H1 (cell line): ENCODE measurements around the gene PCCA. TPM values are rescaled to one million over a fixed set of nuclear protein-coding genes. Genes with fewer than 3 reads are reported as not detected.

ENCODE experiments used
- CTCF ChIA-PET: fragments of 300-600 bp; sonication (Branson Sonifier 250); formaldehyde crosslinking; loops from one replicate; lab custom pipeline; 2021; ENCODE audit not compliant: partially characterized antibody; lab: Charles Lee
- POLR2A ChIA-PET: fragments of 300-600 bp; sonication (Branson Sonifier 250); formaldehyde crosslinking; loops from one replicate; lab custom pipeline; 2021; ENCODE audit warnings: inconsistent platforms; ENCODE audit not compliant: partially characterized antibody; lab: Charles Lee
- DNase-seq, 2 experiments: peaks; one replicate each; pipeline versions ENCODE4 v3.0.0 to v3.0.0-alpha.2; 2010 to 2022; ENCODE audit warnings: low spot score in 2 of 2, low read depth in 1 of 2, mixed read lengths in 1 of 2
- FAIRE-seq: peaks from 2 replicates; lab custom pipeline; 2011; peaks lifted over from hg19 to GRCh38; lab: Jason Lieb, UNC
- H2AFZ ChIP-seq: 2 replicates; pipeline ENCODE4 v1.8.1; 2012; ENCODE audit warnings: low read length, inconsistent platforms
- H2AK5ac ChIP-seq: 2 replicates; pipeline ENCODE4 v1.6.1; 2013; ENCODE audit warnings: low read depth, low read length
- H2BK120ac ChIP-seq: replicated peaks from 2 replicates; pipeline ENCODE3; 2013; ENCODE audit warnings: low read depth, low read length, inconsistent platforms
- H2BK12ac ChIP-seq: 2 replicates; pipeline ENCODE4 v1.6.1; 2013; ENCODE audit warnings: low read depth, low read length
- H2BK15ac ChIP-seq: 2 replicates; pipeline ENCODE4 v1.6.1; 2013; ENCODE audit warnings: low read length
- H2BK20ac ChIP-seq: 2 replicates; pipeline ENCODE4 v1.6.1; 2013; ENCODE audit warnings: low read length
- H2BK5ac ChIP-seq: 2 replicates; pipeline ENCODE4 v1.6.1; 2013; ENCODE audit warnings: low read depth, low read length
- H3K14ac ChIP-seq: 2 replicates; pipeline ENCODE4 v1.6.1; 2013; ENCODE audit warnings: inconsistent platforms; ENCODE audit not compliant: insufficient read length
- H3K18ac ChIP-seq: 2 replicates; pipeline ENCODE4 v1.6.1; 2013; ENCODE audit warnings: low read length; ENCODE audit errors: extremely low read depth
- H3K23ac ChIP-seq: 2 replicates; pipeline ENCODE4 v1.6.1; 2013; ENCODE audit warnings: inconsistent platforms; ENCODE audit not compliant: insufficient read length
- H3K23me2 ChIP-seq: 2 replicates; pipeline ENCODE4 v1.6.1; 2013; ENCODE audit warnings: low read depth, low read length
- H3K27ac ChIP-seq: 2 replicates; pipeline ENCODE4 v1.6.1; 2011; ENCODE audit warnings: low read depth, low read length, inconsistent platforms
- H3K27me3 ChIP-seq, 4 experiments: replicated peaks in 1 of 4; 1 replicate in 1 of 4; 2 replicates in 3 of 4; pipeline versions ENCODE4 v1.6.1 to v1.8.1; 2011 to 2013; ENCODE audit warnings: low read length in 3 of 4, mild to moderate bottlenecking in 3 of 4, inconsistent platforms in 2 of 4, mixed read lengths in 2 of 4, moderate library complexity in 1 of 4; ENCODE audit not compliant: control insufficient read depth in 3 of 4, insufficient read depth in 3 of 4; ENCODE audit errors: extremely low read depth in 1 of 4
- H3K36me3 ChIP-seq, 4 experiments: 2 replicates each; pipeline versions ENCODE4 v1.6.1 to v1.8.1; 2011 to 2013; ENCODE audit warnings: mild to moderate bottlenecking in 4 of 4, low read length in 3 of 4, moderate library complexity in 2 of 4, control low read depth in 1 of 4, inconsistent platforms in 1 of 4; ENCODE audit not compliant: insufficient read depth in 4 of 4, control insufficient read depth in 2 of 4
- H3K4ac ChIP-seq: replicated peaks from 2 replicates; pipeline ENCODE3; 2013; ENCODE audit warnings: low read length, low read depth, mixed read lengths, inconsistent platforms; ENCODE audit not compliant: insufficient read length
- H3K4me1 ChIP-seq, 4 experiments: replicated peaks in 1 of 4; 1 replicate in 1 of 4; 2 replicates in 3 of 4; pipeline versions ENCODE4 v1.6.1 to v1.8.1; 2011 to 2013; ENCODE audit warnings: low read length in 3 of 4, inconsistent platforms in 2 of 4, mixed read lengths in 1 of 4; ENCODE audit not compliant: insufficient read depth in 4 of 4, control insufficient read depth in 3 of 4
- H3K4me2 ChIP-seq, 2 experiments: 2 replicates each; pipeline versions ENCODE4 v1.6.1 to v1.8.1; 2011 to 2013; ENCODE audit warnings: low read depth in 2 of 2, low read length in 2 of 2, control low read depth in 1 of 2, inconsistent platforms in 1 of 2, mild to moderate bottlenecking in 1 of 2; ENCODE audit not compliant: insufficient read depth in 1 of 2
- H3K4me3 ChIP-seq, 4 experiments: fragments of 200-600, 300-600 bp in 1 of 4; sonication (generic), shearing (Covaris generic), sonication (Bioruptor Twin) in 1 of 4; 2 replicates each; pipeline versions ENCODE4 v1.5.1 to v1.8.1; 2011 to 2016; ENCODE audit warnings: low read length in 4 of 4, low read depth in 3 of 4, control low read depth in 2 of 4, inconsistent platforms in 2 of 4, mild to moderate bottlenecking in 2 of 4, mixed read lengths in 1 of 4, moderate library complexity in 1 of 4; ENCODE audit not compliant: insufficient read depth in 2 of 4; ENCODE audit errors: extremely low read depth in 1 of 4
- H3K56ac ChIP-seq: replicated peaks from 2 replicates; pipeline ENCODE3; 2013; ENCODE audit warnings: low read depth, mild to moderate bottlenecking, mixed read lengths, low read length, inconsistent platforms; ENCODE audit not compliant: insufficient read length
- H3K79me1 ChIP-seq: 2 replicates; pipeline ENCODE4 v1.6.1; 2013; ENCODE audit warnings: low read depth, low read length, control low read depth
- H3K79me2 ChIP-seq, 2 experiments: 2 replicates each; pipeline versions ENCODE4 v1.6.1 to v1.8.1; 2012 to 2013; ENCODE audit warnings: low read length in 2 of 2, mild to moderate bottlenecking in 2 of 2, inconsistent platforms in 1 of 2; ENCODE audit not compliant: insufficient read depth in 2 of 2, control insufficient read depth in 1 of 2
- H3K9ac ChIP-seq, 4 experiments: replicated peaks in 1 of 4; 1 replicate in 1 of 4; 2 replicates in 3 of 4; pipeline versions ENCODE4 v1.6.1 to v1.8.1; 2011 to 2013; ENCODE audit warnings: low read depth in 3 of 4, low read length in 3 of 4, control low read depth in 2 of 4, mild to moderate bottlenecking in 2 of 4, moderate library complexity in 2 of 4, inconsistent platforms in 1 of 4; ENCODE audit errors: extremely low read depth in 1 of 4
- H3K9me3 ChIP-seq, 2 experiments: 2 replicates each; pipeline versions ENCODE4 v1.6.1 to v1.8.1; 2012 to 2013; ENCODE audit warnings: mild to moderate bottlenecking in 2 of 2, moderate library complexity in 2 of 2, control low read depth in 1 of 2, inconsistent platforms in 1 of 2, low read depth in 1 of 2, low read length in 1 of 2, mixed read lengths in 1 of 2; ENCODE audit not compliant: insufficient read depth in 2 of 2
- H4K20me1 ChIP-seq, 2 experiments: replicated peaks in 1 of 2; 2 replicates each; pipeline versions ENCODE3 to v1.8.1; 2011 to 2013; ENCODE audit warnings: inconsistent platforms in 2 of 2, low read length in 2 of 2, mild to moderate bottlenecking in 1 of 2; ENCODE audit not compliant: insufficient read depth in 2 of 2, control insufficient read depth in 1 of 2
- H4K5ac ChIP-seq: 2 replicates; pipeline ENCODE4 v1.6.1; 2013; ENCODE audit warnings: low read length, low read depth, mixed read lengths, inconsistent platforms; ENCODE audit not compliant: insufficient read length
- H4K8ac ChIP-seq: 2 replicates; pipeline ENCODE4 v1.8.0; 2013; ENCODE audit warnings: mild to moderate bottlenecking, moderate library complexity, low read length, inconsistent platforms; ENCODE audit not compliant: insufficient read depth; ENCODE audit errors: extremely low read depth
- H4K91ac ChIP-seq: replicated peaks from 2 replicates; pipeline ENCODE3; 2013; ENCODE audit warnings: low read length, mixed read lengths, inconsistent platforms; ENCODE audit not compliant: insufficient read length
- BACH1 ChIP-seq: IDR thresholded peaks from 2 replicates; pipeline ENCODE4 v1.6.1; 2012; ENCODE audit warnings: low read length, improper control_type of control experiment
- HDAC2 ChIP-seq, 2 experiments: fragments of 300-600 bp in 1 of 2; sonication (generic) in 1 of 2; IDR thresholded peaks; 2 replicates each; pipeline ENCODE4 v1.6.1; 2011 to 2012; ENCODE audit warnings: low read depth in 2 of 2, low read length in 2 of 2, mild to moderate bottlenecking in 2 of 2, moderate library complexity in 2 of 2, borderline replicate concordance in 1 of 2, inconsistent platforms in 1 of 2
- JUN ChIP-seq: IDR thresholded peaks from 2 replicates; pipeline ENCODE4 v1.6.1; 2011; ENCODE audit warnings: low read depth, mild to moderate bottlenecking, improper control_type of control experiment, low read length
- NANOG ChIP-seq: IDR thresholded peaks from 2 replicates; pipeline ENCODE4 v1.6.1; 2011; ENCODE audit warnings: low read length, low read depth, mild to moderate bottlenecking, inconsistent platforms; ENCODE audit not compliant: insufficient read depth, poor library complexity, severe bottlenecking
- RFX5 ChIP-seq: IDR thresholded peaks from 2 replicates; pipeline ENCODE4 v1.6.1; 2011; ENCODE audit warnings: low read depth, low read length, improper control_type of control experiment, borderline replicate concordance
- RNF2 ChIP-seq: fragments of 200-900, 300-1000 bp; sonication (generic); IDR thresholded peaks from 2 replicates; pipeline ENCODE4 v1.7.1; 2016; ENCODE audit warnings: borderline replicate concordance, low read depth, mild to moderate bottlenecking, antibody characterized with exemption, low read length; ENCODE audit not compliant: poor library complexity, severe bottlenecking; ENCODE audit errors: missing control alignments
- SIN3A ChIP-seq, 2 experiments: IDR thresholded peaks in 1 of 2; conservative IDR thresholded peaks in 1 of 2; 2 replicates each; pipeline ENCODE4 v1.6.1; 2011 to 2012; ENCODE audit warnings: low read length in 2 of 2, improper control_type of control experiment in 1 of 2, low read depth in 1 of 2, mild to moderate bottlenecking in 1 of 2
- SP2 ChIP-seq: IDR thresholded peaks from 2 replicates; pipeline ENCODE4 v1.6.1; 2012; ENCODE audit warnings: mild to moderate bottlenecking, low read length, inconsistent platforms
- TBP ChIP-seq: IDR thresholded peaks from 2 replicates; pipeline ENCODE4 v1.6.1; 2011; ENCODE audit warnings: low read depth, low read length, improper control_type of control experiment
- TCF12 ChIP-seq: IDR thresholded peaks from 2 replicates; pipeline ENCODE4 v1.6.1; 2011; ENCODE audit warnings: low read depth, mild to moderate bottlenecking, low read length
- TEAD4 ChIP-seq: IDR thresholded peaks from 2 replicates; pipeline ENCODE4 v1.6.1; 2012; ENCODE audit warnings: low read depth, low read length, inconsistent platforms, mixed read lengths
- ZNF274 ChIP-seq: IDR thresholded peaks from 2 replicates; pipeline ENCODE4 v1.7.0; 2012; ENCODE audit warnings: low read length, borderline replicate concordance; ENCODE audit errors: extremely low read depth
- WGBS, 2 experiments: shearing (Covaris generic) in 1 of 2; methylation state at CpG; one replicate each; pipeline versions ENCODE4 v1.1.6 to v1.1.7; 2013 to 2015; ENCODE audit warnings: low lambda C conversion rate in 2 of 2, mixed read lengths in 2 of 2, inconsistent platforms in 1 of 2, low coverage in 1 of 2, missing lambda C conversion rate in 1 of 2; ENCODE audit not compliant: insufficient replicate concordance in 2 of 2, insufficient coverage in 1 of 2, insufficient read length in 1 of 2; ENCODE audit errors: extremely low coverage in 1 of 2, missing lambda C conversion rate in 1 of 2; 5-methylcytosine and 5-hydroxymethylcytosine counted together
- polyA plus RNA-seq, 7 experiments: library from polyadenylated mRNA; depleted of rRNA in 3 of 7; stranded (reverse) in 5 of 7; unstranded in 2 of 7; fragments of >200 nt in 5 of 7; fragments of 200-250 nt in 2 of 7; gene quantifications; 1 replicate in 5 of 7; 2 replicates in 1 of 7; 4 replicates in 1 of 7; pipeline versions ENCODE4 v1.2.1 to v1.2.3, GENCODE V29; 2011 to 2013; ENCODE audit warnings: missing spikeins in 2 of 7, mixed read lengths in 2 of 7
- total RNA-seq: library from RNA; stranded (reverse); fragmentation: NEBNext Ultra II Directional; extraction: Animal tissue kit (Norgen Biotek cat#: 25700); gene quantifications from 2 replicates; pipeline ENCODE4 v1.2.1, GENCODE V29; 2021

PCCA gene
- total and polyA plus RNA-seq, 2 of the 8 experiments (the other 6 are each of a cell fraction or from before 2014, with no cell fraction given): 18.4 to 49.8 TPM

- WGBS, 2 experiments: 34% methylated on average over 4 of the region's 4 CpGs; no CpG with 5 or more reads in 1 of the 2 experiments
- Histone ChIP-seq H2AFZ (no peak overlapping the region), H3K23me2 (no peaks in the 10 kb centered on the region), H2BK20ac (peak overlapping the region; percentile 88; the same call in 1 of the 2 replicates), H3K79me2 (no peaks in the 10 kb centered on the region), H2BK120ac (no peak overlapping the region), H3K9ac (no peak overlapping the region), H4K20me1 (no peaks in the 10 kb centered on the region), H3K27me3 (no peaks in the 10 kb centered on the region), H4K8ac (no peak overlapping the region), H3K27ac (no peak overlapping the region), H3K4ac (no peak overlapping the region), H2BK15ac (peak overlapping the region; percentile 55; the same call in 1 of the 2 replicates), H2BK5ac (peak overlapping the region; percentile 84; the same call in 1 of the 2 replicates), H3K18ac (peak overlapping the region; percentile 34), H3K4me1 (peaks cover 0 to 15% (median 12%) of the 10 kb centered on the region in 4 experiments; a peak in 4 of 7 replicates), H3K9me3 (no peaks in the 10 kb centered on the region), H3K23ac (no peak overlapping the region), H3K79me1 (no peaks in the 10 kb centered on the region), H3K36me3 (no peaks in the 10 kb centered on the region), H4K5ac (peak overlapping the region; percentile 31), H4K91ac (no peak overlapping the region), H3K4me2 (peak overlapping the region in 1 of 2 experiments; percentile 39; a peak in 2 of 4 replicates), H3K14ac (no peak overlapping the region), H2BK12ac (0 out of 2 replicates have a peak overlapping the region, but pooled peaks have one; percentile 45), H3K4me3 (no peak overlapping the region), H3K56ac (no peak overlapping the region), H2AK5ac (peak overlapping the region; percentile 14; the same call in 1 of the 2 replicates)
- CTCF ChIA-PET: interaction anchor here (0.8 to 2.2 kb wide), 6 partner anchors 9 to 48 kb away, joined by 3 to 9 read pairs (median 4); no protein-coding TSS in a partner anchor
- FAIRE-seq (peak; percentile 98), DNase-seq (peak in 1 of 2 experiments; percentile 58)
- POLR2A ChIA-PET: interaction anchor here (0.9 to 1.1 kb wide), 6 partner anchors 9 to 508 kb away, joined by 3 to 6 read pairs (median 4); no protein-coding TSS in a partner anchor
- TF ChIP-seq TCF12: peak; percentile 83
- TF ChIP-seq TEAD4: peak; percentile 52; the same call in 1 of the 2 replicates
- no peak for TF ChIP-seq JUN
- no peak for TF ChIP-seq RNF2
- TF ChIP-seq ZNF274: no peak
- no peak for TF ChIP-seq SP2
- 0 out of 4 replicates have a peak, but pooled peaks of 1 of the 2 experiments have one; percentile 31 for TF ChIP-seq SIN3A (conservative IDR thresholded peaks at IDR 0.05 in 1 of 2, IDR thresholded peaks at IDR 0.05 in 1 of 2; ENCODE audit: low read depth in 1 of 2, low read length in 2 of 2)
- TF ChIP-seq NANOG: no peak
- TF ChIP-seq HDAC2 (IDR thresholded peaks at IDR 0.05; ENCODE audit: borderline replicate concordance in 1 of 2, low read depth in 2 of 2, low read length in 2 of 2): peak; percentile 52 to 71; a peak in 1 of 4 replicates
- TF ChIP-seq RFX5: no peak
- TF ChIP-seq BACH1: no peak
- no peak for TF ChIP-seq TBP
Measured at GRCh38 chr13:100490692-100491091, 401.8 kb downstream of the PCCA start.
